Fibroblast of pulmonary artery (primary cell): ENCODE results near the gene DDX39B.

Experiments used
- DNase-seq: peaks from one replicate; pipeline ENCODE4 v3.0.0-alpha.2; 2010; ENCODE audit warnings: low read depth
- H3K4me3 ChIP-seq: replicated peaks from 2 replicates; pipeline ENCODE4 v1.5.1; 2011; ENCODE audit warnings: low read depth, mild to moderate bottlenecking, control low read depth, low read length, moderate library complexity
- CTCF ChIP-seq: IDR thresholded peaks from 2 replicates; pipeline ENCODE4 v1.5.1; 2011; ENCODE audit warnings: mild to moderate bottlenecking, control low read depth, low read length, inconsistent platforms; ENCODE audit errors: missing control alignments

The DDX39B gene

GRCh38 chr6:31567531-31568370, 25.9 kb upstream of the DDX39B start:
- no peak for TF ChIP-seq CTCF
- DNase-seq, result no peak
- no peak overlapping the region for H3K4me3 ChIP-seq

- DNase-seq, result no peak
- no peak overlapping the region for H3K4me3 ChIP-seq
- TF ChIP-seq CTCF, result no peak
These were observed 18.9 kb upstream of the DDX39B start for GRCh38 chr6:31560697-31561058.

- DNase-seq, result peak; percentile 77
- no peak for TF ChIP-seq CTCF
- H3K4me3 ChIP-seq, result no peak overlapping the region
These were observed 18.3 kb upstream of the DDX39B start for GRCh38 chr6:31559958-31560696.

- H3K4me3 ChIP-seq, result no peak overlapping the region
- no peak for DNase-seq
- TF ChIP-seq CTCF, result no peak
These were observed 17.8 kb upstream of the DDX39B start for GRCh38 chr6:31559606-31559957.

- peak; percentile 62 for DNase-seq
- no peak overlapping the region for H3K4me3 ChIP-seq
- TF ChIP-seq CTCF, result no peak
These were observed 17.1 kb upstream of the DDX39B start for GRCh38 chr6:31558631-31559500.

- H3K4me3 ChIP-seq, result no peak overlapping the region
- DNase-seq, result no peak
These were observed 16.5 kb upstream of the DDX39B start for GRCh38 chr6:31558318-31558625.

More at GRCh38 chr6:31558318-31558625, 16.5 kb upstream of the DDX39B start:
- no peak for TF ChIP-seq CTCF
